Smooth muscle cell (in vitro differentiated cells): ENCODE results near the gene KY. TPM values are rescaled to one million over a fixed set of nuclear protein-coding genes. Genes with fewer than 3 reads are reported as not detected.

Source experiments
- DNase-seq: peaks from one replicate; lab custom pipeline; 2025; ENCODE audit not compliant: unreplicated experiment; lab: John Stamatoyannopoulos, UW
- H2AFZ ChIP-seq: fragments of 200-600 bp; sonication (generic); 2 replicates; pipeline ENCODE4 v1.6.0; 2016; ENCODE audit warnings: antibody characterized with exemption, low read depth, mild to moderate bottlenecking
- H3F3A ChIP-seq: fragments of 200-600 bp; sonication (generic); 2 replicates; pipeline ENCODE4 v1.6.0; 2017; ENCODE audit warnings: antibody characterized with exemption, low read depth
- H3K27ac ChIP-seq: fragments of 200-600 bp; sonication (generic); 2 replicates; pipeline ENCODE4 v1.5.1; 2016; ENCODE audit warnings: low read depth, mild to moderate bottlenecking
- H3K27me3 ChIP-seq: fragments of 200-600 bp; sonication (generic); 2 replicates; pipeline ENCODE4 v1.6.1; 2016; ENCODE audit warnings: low read depth, mild to moderate bottlenecking
- H3K36me3 ChIP-seq: fragments of 200-600 bp; sonication (generic); 2 replicates; pipeline ENCODE4 v1.5.1; 2016; ENCODE audit warnings: low read depth
- H3K4me1 ChIP-seq: fragments of 200-600 bp; sonication (generic); 2 replicates; pipeline ENCODE4 v1.5.1; 2016; ENCODE audit warnings: low read depth
- H3K4me2 ChIP-seq: fragments of 200-600 bp; sonication (generic); 2 replicates; pipeline ENCODE4 v1.6.0; 2016; ENCODE audit warnings: mild to moderate bottlenecking
- H3K4me3 ChIP-seq: fragments of 200-600 bp; sonication (generic); 2 replicates; pipeline ENCODE4 v1.5.1; 2016; ENCODE audit warnings: mild to moderate bottlenecking
- H3K79me2 ChIP-seq: fragments of 200-600 bp; sonication (generic); 2 replicates; pipeline ENCODE4 v1.6.0; 2016; ENCODE audit warnings: low read depth, mild to moderate bottlenecking
- H3K9ac ChIP-seq: fragments of 200-600 bp; sonication (generic); 2 replicates; pipeline ENCODE4 v1.6.0; 2016; ENCODE audit warnings: low read depth
- H3K9me3 ChIP-seq: fragments of 200-600 bp; sonication (generic); replicated peaks from 2 replicates; pipeline ENCODE4 v1.5.1; 2016; ENCODE audit warnings: low read depth
- H4K20me1 ChIP-seq: fragments of 200-600 bp; sonication (generic); 2 replicates; pipeline ENCODE4 v1.6.0; 2016; ENCODE audit warnings: low read depth
- WGBS: methylation state at CpG from one replicate; pipeline ENCODE4 v1.1.7; 2016; ENCODE audit warnings: low lambda C conversion rate; 5-methylcytosine and 5-hydroxymethylcytosine counted together
- polyA plus RNA-seq: library from polyadenylated mRNA; unstranded; fragments of >200 nt; fragmentation: Nextera tagmentation; extraction: Ambion mirVana; gene quantifications from 2 replicates; pipeline ENCODE4 v1.2.1, GENCODE V29; 2016
- total RNA-seq: library from RNA; depleted of rRNA; stranded (reverse); fragments of >200 nt; gene quantifications from 2 replicates; pipeline ENCODE4 v1.2.3, GENCODE V29; 2014
- TF ChIP-seq, protein P1 (sequence below): fragments of 200-600 bp; sonication (generic); IDR thresholded peaks from 2 replicates; pipeline ENCODE4 v1.5.1; 2017; ENCODE audit warnings: borderline replicate concordance, mild to moderate bottlenecking, antibody characterized with exemption; ENCODE audit not compliant: insufficient read depth, poor library complexity, severe bottlenecking

The KY gene
- total and polyA plus RNA-seq, 2 experiments from 2014 or later, result 0.07 to 0.09 TPM

- TF ChIP-seq, protein P1, sequence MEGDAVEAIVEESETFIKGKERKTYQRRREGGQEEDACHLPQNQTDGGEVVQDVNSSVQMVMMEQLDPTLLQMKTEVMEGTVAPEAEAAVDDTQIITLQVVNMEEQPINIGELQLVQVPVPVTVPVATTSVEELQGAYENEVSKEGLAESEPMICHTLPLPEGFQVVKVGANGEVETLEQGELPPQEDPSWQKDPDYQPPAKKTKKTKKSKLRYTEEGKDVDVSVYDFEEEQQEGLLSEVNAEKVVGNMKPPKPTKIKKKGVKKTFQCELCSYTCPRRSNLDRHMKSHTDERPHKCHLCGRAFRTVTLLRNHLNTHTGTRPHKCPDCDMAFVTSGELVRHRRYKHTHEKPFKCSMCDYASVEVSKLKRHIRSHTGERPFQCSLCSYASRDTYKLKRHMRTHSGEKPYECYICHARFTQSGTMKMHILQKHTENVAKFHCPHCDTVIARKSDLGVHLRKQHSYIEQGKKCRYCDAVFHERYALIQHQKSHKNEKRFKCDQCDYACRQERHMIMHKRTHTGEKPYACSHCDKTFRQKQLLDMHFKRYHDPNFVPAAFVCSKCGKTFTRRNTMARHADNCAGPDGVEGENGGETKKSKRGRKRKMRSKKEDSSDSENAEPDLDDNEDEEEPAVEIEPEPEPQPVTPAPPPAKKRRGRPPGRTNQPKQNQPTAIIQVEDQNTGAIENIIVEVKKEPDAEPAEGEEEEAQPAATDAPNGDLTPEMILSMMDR, result no peak
- no peak for DNase-seq
Measured at GRCh38 chr3:134624537-134625287, 26.1 kb downstream of the KY start.

DNA sequence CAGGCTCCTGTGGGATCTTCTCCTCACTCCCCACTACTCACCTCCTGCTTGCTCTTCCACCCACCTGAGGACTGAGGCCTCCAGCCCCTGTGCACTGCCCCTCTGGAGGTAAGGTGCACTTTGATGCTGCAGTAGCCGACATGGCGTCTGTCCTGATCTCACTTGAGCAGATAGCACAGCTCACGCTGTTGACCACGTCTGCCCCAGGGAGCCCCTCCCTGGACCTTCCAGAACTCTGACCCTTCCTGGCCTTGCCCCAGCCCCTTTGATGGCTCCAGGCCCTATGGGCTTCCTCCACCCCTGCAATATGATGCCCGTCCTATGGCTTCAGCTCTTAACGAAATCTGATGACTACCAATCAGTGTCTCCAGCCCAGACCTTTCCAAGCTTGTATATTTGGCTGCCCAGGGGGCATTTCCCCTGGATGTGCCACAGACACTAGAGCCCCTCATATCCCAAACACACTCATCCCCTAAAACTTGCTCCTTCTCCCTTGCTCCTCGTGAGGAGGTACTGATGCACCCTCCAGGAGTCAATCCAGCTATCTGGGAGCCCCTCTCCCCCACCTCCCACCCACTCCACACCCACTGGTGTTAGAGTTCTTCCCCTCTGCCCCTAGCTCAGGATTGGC lies 27.1 kb downstream of the KY start:
- Histone ChIP-seq H3K27ac (no peak overlapping the region), H3K36me3 (no peaks in the 10 kb centered on the region), H3K4me1 (no peaks in the 10 kb centered on the region), H3K9me3 (no peaks in the 10 kb centered on the region), H3K27me3 (no peaks in the 10 kb centered on the region), H4K20me1 (no peaks in the 10 kb centered on the region), H3K9ac (no peak overlapping the region), H3K79me2 (no peaks in the 10 kb centered on the region), H3F3A (no peaks in the 10 kb centered on the region), H3K4me2 (no peak overlapping the region), H2AFZ (no peak overlapping the region), H3K4me3 (no peak overlapping the region)
- 92% methylated on average over 7 of the region's 7 CpGs for whole genome bisulfite sequencing
- no peak for DNase-seq
- TF ChIP-seq, protein P1, result no peak

More at GRCh38 chr3:134624537-134625287, 26.1 kb downstream of the KY start:
- no peaks in the 10 kb centered on the region for H3K27me3 ChIP-seq
- no peak overlapping the region for H3K27ac ChIP-seq
- H4K20me1 ChIP-seq, result no peaks in the 10 kb centered on the region
- H3K79me2 ChIP-seq, result no peaks in the 10 kb centered on the region
- 87% methylated on average over 5 of the region's 5 CpGs for WGBS
- H3K4me1 ChIP-seq, result no peaks in the 10 kb centered on the region
- no peaks in the 10 kb centered on the region for H3K36me3 ChIP-seq
- no peak overlapping the region for H3K4me3 ChIP-seq
- no peak overlapping the region for H2AFZ ChIP-seq
- no peak overlapping the region for H3K4me2 ChIP-seq
- H3K9me3 ChIP-seq, result no peaks in the 10 kb centered on the region
- H3F3A ChIP-seq, result no peaks in the 10 kb centered on the region
- no peak overlapping the region for H3K9ac ChIP-seq

DNA sequence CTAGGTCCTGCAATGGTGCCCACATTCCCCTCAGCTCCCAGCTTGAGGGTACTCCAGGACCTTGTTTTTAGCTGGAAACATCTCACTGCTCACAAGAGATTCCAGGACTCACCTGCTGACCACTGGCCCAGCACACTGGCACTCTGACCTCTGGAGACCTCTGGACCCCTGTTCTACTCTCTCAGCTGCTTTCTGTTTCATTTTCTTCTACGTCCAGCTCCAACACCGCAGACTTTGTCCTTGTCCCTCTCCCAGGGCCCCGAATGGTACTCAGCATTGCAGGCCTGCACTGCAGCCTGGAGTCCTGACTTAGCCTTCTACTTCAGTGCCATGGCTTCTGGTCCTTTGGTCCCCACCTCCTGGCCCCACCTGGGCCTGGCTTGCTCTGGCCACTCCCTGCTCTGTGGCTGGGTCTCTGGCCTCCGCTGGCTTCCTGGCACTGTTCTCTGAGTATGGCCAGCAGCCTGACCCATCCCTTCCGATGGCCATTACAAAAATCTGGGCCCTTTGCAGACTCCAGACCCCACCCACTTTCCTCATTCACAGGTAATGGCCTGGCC lies 27.9 kb downstream of the KY start:
- WGBS, result 76% methylated on average over 5 of the region's 5 CpGs
- Histone ChIP-seq H3K4me3 (no peak overlapping the region), H4K20me1 (no peaks in the 10 kb centered on the region), H3K79me2 (no peaks in the 10 kb centered on the region), H2AFZ (no peak overlapping the region), H3K4me2 (no peak overlapping the region), H3K9me3 (no peaks in the 10 kb centered on the region), H3K4me1 (no peaks in the 10 kb centered on the region), H3K9ac (no peak overlapping the region), H3F3A (no peaks in the 10 kb centered on the region), H3K27me3 (no peaks in the 10 kb centered on the region), H3K27ac (no peak overlapping the region), H3K36me3 (no peaks in the 10 kb centered on the region)
- no peak for DNase-seq
- TF ChIP-seq, protein P1, result no peak
